A673 (cell line): ENCODE measurements around the gene ELOB. TPM values are rescaled to one million over a fixed set of nuclear protein-coding genes. Genes with fewer than 3 reads are reported as not detected.

ENCODE experiments used
- BruUV-seq: library from RNA; stranded (reverse); fragments of 400-500 nt; replicated peaks from 2 replicates; lab custom pipeline; 2021; lab: Mats Ljungman, UMichigan
- CTCF ChIA-PET: fragments of 300-600 bp; sonication (Branson Sonifier 250); formaldehyde crosslinking; loops from one replicate; lab custom pipeline; 2022; ENCODE audit warnings: antibody characterized with exemption; lab: Charles Lee
- POLR2A ChIA-PET: fragments of 300-600 bp; sonication (Branson Sonifier 250); formaldehyde crosslinking; loops from one replicate; lab custom pipeline; 2022; ENCODE audit warnings: antibody characterized with exemption; ENCODE audit not compliant: low non-redundant PET; lab: Charles Lee
- DNase-seq: peaks from one replicate; pipeline ENCODE4 v3.0.0-alpha.2; 2015; ENCODE audit warnings: low spot score
- H3K27ac ChIP-seq: fragments of 200-600 bp; sonication (generic); 2 replicates; pipeline ENCODE4 v1.5.1; 2016; ENCODE audit warnings: mixed run types, low read depth, mild to moderate bottlenecking, mixed read lengths, antibody characterized with exemption, low read length; ENCODE audit not compliant: poor library complexity, severe bottlenecking
- H3K27me3 ChIP-seq: fragments of 200-600 bp; sonication (generic); replicated peaks from 2 replicates; pipeline ENCODE4 v1.6.1; 2017; ENCODE audit warnings: mixed run types, low read depth, mild to moderate bottlenecking, mixed read lengths, antibody characterized with exemption, low read length; ENCODE audit not compliant: insufficient read depth, poor library complexity
- H3K36me3 ChIP-seq: fragments of 200-600 bp; sonication (generic); 2 replicates; pipeline ENCODE4 v1.6.1; 2016; ENCODE audit warnings: mixed run types, mild to moderate bottlenecking, mixed read lengths, antibody characterized with exemption, low read length; ENCODE audit not compliant: insufficient read depth, poor library complexity, severe bottlenecking
- H3K4me1 ChIP-seq: fragments of 200-600 bp; sonication (generic); 2 replicates; pipeline ENCODE4 v1.6.1; 2017; ENCODE audit warnings: mixed run types, mild to moderate bottlenecking, mixed read lengths, antibody characterized with exemption, low read length; ENCODE audit not compliant: insufficient read depth, poor library complexity, severe bottlenecking
- H3K4me3 ChIP-seq: fragments of 200-600 bp; sonication (generic); 2 replicates; pipeline ENCODE4 v1.5.1; 2016; ENCODE audit warnings: low read depth, mixed run types, mild to moderate bottlenecking, mixed read lengths, low read length; ENCODE audit not compliant: poor library complexity, severe bottlenecking
- H3K9me3 ChIP-seq: fragments of 200-600 bp; sonication (generic); 2 replicates; pipeline ENCODE4 v1.6.1; 2016; ENCODE audit warnings: mixed run types, low read depth, mild to moderate bottlenecking, mixed read lengths, antibody characterized with exemption, low read length; ENCODE audit not compliant: poor library complexity, severe bottlenecking
- CTCF ChIP-seq: fragments of 300-800, 200-600 bp; sonication (generic); conservative IDR thresholded peaks from 2 replicates; pipeline ENCODE4 v1.5.1; 2017; ENCODE audit warnings: low read depth, mild to moderate bottlenecking, antibody characterized with exemption, low read length, moderate library complexity, mixed read lengths
- EZH2 ChIP-seq: fragments of 200-600 bp; sonication (generic); IDR thresholded peaks from 2 replicates; pipeline ENCODE4 v1.6.1; 2017; ENCODE audit warnings: borderline replicate concordance, low read depth, mild to moderate bottlenecking, mixed read lengths, antibody characterized with exemption, low read length; ENCODE audit not compliant: poor library complexity, severe bottlenecking
- intact Hi-C: fragments of 100-400 bp; cut with micrococcal nuclease; formaldehyde crosslinking; loops from one replicate; pipeline ENCODE4 v1.10.0; 2022; ENCODE audit not compliant: unreplicated experiment
- total RNA-seq: library from RNA; stranded (reverse); gene quantifications from 2 replicates; pipeline ENCODE4 v1.2.3, GENCODE V29; 2021

The ELOB gene
- total RNA-seq, 1 experiment from 2014 or later, result 188 TPM

GRCh38 chr16:2751577-2752034, 25.5 kb downstream of the ELOB start:
- no peak for DNase-seq
- Histone ChIP-seq H3K27ac (peak overlapping the region; percentile 100), H3K9me3 (no peaks in the 10 kb centered on the region), H3K4me1 (peaks cover 32% of the 10 kb centered on the region), H3K27me3 (no peaks in the 10 kb centered on the region), H3K36me3 (peaks cover 25% of the 10 kb centered on the region), H3K4me3 (peak overlapping the region; percentile 97)
- intact Hi-C loops, result no loop called here
- ChIA-PET CTCF (no interaction called here), POLR2A (no interaction called here)
- BruUV-seq, result TSS peak; percentile 82
- TF ChIP-seq CTCF, result no peak
- TF ChIP-seq EZH2, result no peak

- CTCF ChIA-PET, result no interaction called here
These were observed 27.1 kb downstream of the ELOB start for GRCh38 chr16:2749936-2750335.

GRCh38 chr16:2749476-2749875, 27.6 kb downstream of the ELOB start:
- intact Hi-C loops, result no loop called here
- Histone ChIP-seq H3K9me3 (no peaks in the 10 kb centered on the region), H3K27me3 (no peaks in the 10 kb centered on the region), H3K4me1 (peaks cover 17% of the 10 kb centered on the region), H3K36me3 (peaks cover 8% of the 10 kb centered on the region), H3K4me3 (no peak overlapping the region), H3K27ac (no peak overlapping the region)
- DNase-seq, result no peak
- no TSS peak for BruUV-seq
- CTCF ChIA-PET, result no interaction called here
- POLR2A ChIA-PET, result no interaction called here
- TF ChIP-seq EZH2 (no peak), CTCF (no peak)

More at GRCh38 chr16:2749936-2750335, 27.1 kb downstream of the ELOB start:
- Histone ChIP-seq H3K9me3 (no peaks in the 10 kb centered on the region), H3K4me3 (no peak overlapping the region), H3K4me1 (peaks cover 22% of the 10 kb centered on the region), H3K27me3 (no peaks in the 10 kb centered on the region), H3K27ac (peak overlapping the region; percentile 33), H3K36me3 (peaks cover 8% of the 10 kb centered on the region)
- no peak for TF ChIP-seq CTCF
- TF ChIP-seq EZH2, result no peak
- no peak for DNase-seq
- POLR2A ChIA-PET, result no interaction called here
- intact Hi-C loops, result no loop called here
- BruUV-seq, result no TSS peak
